OCI-LY7 (cell line): ENCODE measurements around the gene RAD54L. TPM values are rescaled to one million over a fixed set of nuclear protein-coding genes. Genes with fewer than 3 reads are reported as not detected.
"Not testable (repeated sequence)": the region's sequence is repeated elsewhere in the genome, so short reads cannot be mapped to it uniquely, and the experiment has no call there.

Experiments
- BruUV-seq: library from RNA; stranded (reverse); fragments of 400-500 nt; replicated peaks from 2 replicates; lab custom pipeline; 2021; lab: Mats Ljungman, UMichigan
- CTCF ChIA-PET: fragments of 300-600 bp; sonication (Branson Sonifier 250); formaldehyde crosslinking; loops from one replicate; lab custom pipeline; 2022; ENCODE audit warnings: antibody characterized with exemption; ENCODE audit not compliant: unreplicated experiment; lab: Charles Lee
- POLR2A ChIA-PET: fragments of 300-600 bp; sonication (Branson Sonifier 250); formaldehyde crosslinking; loops from one replicate; lab custom pipeline; 2022; ENCODE audit warnings: antibody characterized with exemption; lab: Charles Lee
- DNase-seq: peaks from one replicate; pipeline ENCODE4 v3.0.0-alpha.2; 2015; ENCODE audit warnings: low spot score
- H2AFZ ChIP-seq: fragments of 200-600 bp; sonication (generic), shearing (Covaris generic); 2 replicates; pipeline ENCODE4 v1.6.1; 2014; ENCODE audit warnings: mild to moderate bottlenecking, antibody characterized with exemption, low read length, moderate library complexity
- H3K27ac ChIP-seq: fragments of 200-600 bp; sonication (generic); 2 replicates; pipeline ENCODE4 v1.5.1; 2014; ENCODE audit warnings: mixed run types, low read depth, mild to moderate bottlenecking, moderate library complexity, low read length, inconsistent platforms; ENCODE audit not compliant: poor library complexity, severe bottlenecking
- H3K36me3 ChIP-seq: fragments of 200-600 bp; sonication (generic); 2 replicates; pipeline ENCODE4 v1.6.1; 2014; ENCODE audit warnings: mild to moderate bottlenecking, antibody characterized with exemption, low read length, moderate library complexity, mixed read lengths; ENCODE audit not compliant: insufficient read depth
- H3K4me1 ChIP-seq: fragments of 200-600 bp; sonication (generic); 2 replicates; pipeline ENCODE4 v1.5.1; 2014; ENCODE audit warnings: mild to moderate bottlenecking, low read length; ENCODE audit not compliant: insufficient read depth, poor library complexity, severe bottlenecking
- H3K4me2 ChIP-seq: fragments of 200-600 bp; sonication (generic); 2 replicates; pipeline ENCODE4 v1.6.1; 2014; ENCODE audit warnings: mild to moderate bottlenecking, low read length
- H3K4me3 ChIP-seq: fragments of 200-600 bp; sonication (generic); 2 replicates; pipeline ENCODE4 v1.5.1; 2014; ENCODE audit warnings: mild to moderate bottlenecking, low read depth, low read length; ENCODE audit not compliant: poor library complexity, severe bottlenecking
- H3K79me2 ChIP-seq: fragments of 200-600 bp; sonication (generic); 2 replicates; pipeline ENCODE4 v1.6.1; 2016; ENCODE audit warnings: low read depth, mild to moderate bottlenecking, low read length, moderate library complexity, mixed read lengths; ENCODE audit not compliant: insufficient read depth
- H3K9me2 ChIP-seq: fragments of 200-600 bp; sonication (generic); 2 replicates; pipeline ENCODE4 v1.6.1; 2016; ENCODE audit warnings: mild to moderate bottlenecking, low read length, mixed read lengths; ENCODE audit not compliant: insufficient read depth
- H3K9me3 ChIP-seq: fragments of 200-600 bp; sonication (generic); 2 replicates; pipeline ENCODE4 v1.6.1; 2014; ENCODE audit warnings: mild to moderate bottlenecking, mixed run types, low read length, mixed read lengths
- H4K20me1 ChIP-seq: fragments of 200-600 bp; sonication (generic); 2 replicates; pipeline ENCODE4 v1.6.1; 2014; ENCODE audit warnings: mild to moderate bottlenecking, antibody characterized with exemption, low read length, moderate library complexity, mixed read lengths; ENCODE audit not compliant: insufficient read depth
- CTCF ChIP-seq: fragments of 200-600 bp; sonication (generic); conservative IDR thresholded peaks from 2 replicates; pipeline ENCODE4 v1.5.1; 2014; ENCODE audit warnings: mild to moderate bottlenecking, antibody characterized with exemption, low read length, moderate library complexity, mixed read lengths
- EZH2phosphoT487 ChIP-seq: fragments of 200-600 bp; sonication (generic); IDR thresholded peaks from 2 replicates; pipeline ENCODE4 v1.6.1; 2018; ENCODE audit warnings: low read depth, borderline replicate concordance, mild to moderate bottlenecking, mixed run types, antibody characterized with exemption, low read length, moderate library complexity, mixed read lengths
- intact Hi-C: fragments of 100-400 bp; cut with micrococcal nuclease; formaldehyde crosslinking; loops from one replicate; pipeline ENCODE4 v1.10.0; 2022; ENCODE audit not compliant: unreplicated experiment
- total RNA-seq, 2 experiments: library from RNA; depleted of rRNA in 1 of 2; stranded (reverse); fragments of >200 nt in 1 of 2; shearing (Covaris generic) in 1 of 2; gene quantifications; 2 replicates each; pipeline ENCODE4 v1.2.3, GENCODE V29; 2014 to 2022

Gene RAD54L
- total RNA-seq, 2 experiments from 2014 or later, result 62.6 to 78.5 TPM

- BruUV-seq, result TSS peak; percentile 43
- Histone ChIP-seq H3K27ac (no peak overlapping the region), H3K36me3 (peaks cover 71% of the 10 kb centered on the region), H3K79me2 (no peaks in the 10 kb centered on the region), H3K4me1 (no peaks in the 10 kb centered on the region), H3K4me2 (no peak overlapping the region), H4K20me1 (no peaks in the 10 kb centered on the region), H3K9me2 (no peaks in the 10 kb centered on the region), H3K9me3 (no peaks in the 10 kb centered on the region), H3K4me3 (no peak overlapping the region), H2AFZ (no peak overlapping the region)
- no peak for TF ChIP-seq EZH2phosphoT487
- no peak for TF ChIP-seq CTCF
- no peak for DNase-seq
- intact Hi-C loops, result no loop called here
- POLR2A ChIA-PET, result interaction anchor here (0.7 kb wide), 1 partner anchor 13 kb away, joined by 3 read pairs; no protein-coding TSS in a partner anchor
- CTCF ChIA-PET, result no interaction called here
These were observed 68.3 kb downstream of the RAD54L start for GRCh38 chr1:46315669-46316403.

- H3K27ac ChIP-seq, result no peak overlapping the region
- TF ChIP-seq CTCF (no peak), EZH2phosphoT487 (no peak)
- peaks cover 56% of the 10 kb centered on the region for H3K36me3 ChIP-seq
- no peak overlapping the region for H3K4me2 ChIP-seq
- no peaks in the 10 kb centered on the region for H3K4me1 ChIP-seq
- intact Hi-C loops, result no loop called here
- H2AFZ ChIP-seq, result no peak overlapping the region
- ChIA-PET CTCF (interaction anchor here (1.0 kb wide), 1 partner anchor 14 kb away, joined by 4 read pairs; the partner anchor contains the start of genes LRRC41 and UQCRH), POLR2A (interaction anchor here (0.6 to 1.6 kb wide), 4 partner anchors 9 to 16 kb away, joined by 3 to 7 read pairs (median 4); no protein-coding TSS in a partner anchor)
- no TSS peak for BruUV-seq
- no peaks in the 10 kb centered on the region for H3K79me2 ChIP-seq
- H4K20me1 ChIP-seq, result no peaks in the 10 kb centered on the region
- no peak overlapping the region for H3K4me3 ChIP-seq
- H3K9me2 ChIP-seq, result no peaks in the 10 kb centered on the region
- no peak for DNase-seq
- H3K9me3 ChIP-seq, result no peaks in the 10 kb centered on the region
These were observed 69.8 kb downstream of the RAD54L start for GRCh38 chr1:46317323-46317722.

GRCh38 chr1:46319301-46319700 is 71.7 kb downstream of the RAD54L start:
- H3K4me2 ChIP-seq, H3K4me1 ChIP-seq, CTCF ChIA-PET, H2AFZ ChIP-seq, H3K9me3 ChIP-seq, H3K4me3 ChIP-seq, intact Hi-C loops, H3K79me2 ChIP-seq, H3K9me2 ChIP-seq, H4K20me1 ChIP-seq, DNase-seq, H3K27ac ChIP-seq, BruUV-seq: not testable (repeated sequence)
- POLR2A ChIA-PET, result interaction anchor here (0.6 to 1.4 kb wide), 3 partner anchors 21 to 975 kb away, joined by 3 to 8 read pairs (median 4); no protein-coding TSS in a partner anchor
- peaks cover 36% of the 10 kb centered on the region for H3K36me3 ChIP-seq

- POLR2A ChIA-PET, result interaction anchor here (0.7 to 1.4 kb wide), 3 partner anchors 17 to 976 kb away, joined by 3 to 8 read pairs (median 3); no protein-coding TSS in a partner anchor
- H3K27ac ChIP-seq, BruUV-seq, H3K9me3 ChIP-seq, H3K79me2 ChIP-seq, DNase-seq, H3K9me2 ChIP-seq, H3K4me3 ChIP-seq, H3K4me2 ChIP-seq, intact Hi-C loops, H4K20me1 ChIP-seq, H2AFZ ChIP-seq: not testable (repeated sequence)
- CTCF ChIA-PET, result interaction anchor here (0.6 kb wide), 2 partner anchors 12 to 206 kb away, joined by 3 read pairs; no protein-coding TSS in a partner anchor
- Histone ChIP-seq H3K4me1 (peaks cover 11% of the 10 kb centered on the region), H3K36me3 (peaks cover 32% of the 10 kb centered on the region)
These were observed 72.7 kb downstream of the RAD54L start for GRCh38 chr1:46319960-46320914.
